Measurements from ENCODE around the gene CPSF4.

Gene CPSF4

DNA sequence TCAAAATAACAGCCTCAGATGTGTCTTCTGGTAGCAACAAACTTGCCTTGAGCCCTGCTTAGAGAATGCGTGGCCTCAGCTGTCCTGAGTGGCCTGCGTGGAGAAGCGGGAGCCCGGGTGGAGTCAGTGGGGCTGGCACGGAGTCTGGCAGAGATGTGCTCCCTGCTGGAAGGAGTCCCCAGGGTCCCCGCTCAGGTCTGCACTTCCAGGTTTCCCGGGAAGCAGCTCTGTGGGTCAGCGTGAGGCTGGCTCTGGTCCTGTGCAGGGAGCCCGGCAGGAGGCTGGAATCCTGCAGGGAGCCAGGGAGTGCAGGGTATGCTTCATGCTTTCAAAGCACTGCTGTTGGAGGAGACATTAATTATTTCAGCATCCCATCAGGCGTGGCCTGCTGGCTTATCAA, 10.1 kb downstream of the CPSF4 start:
- no peak for DNase-seq (ENCODE audit: low spot score)

DNA sequence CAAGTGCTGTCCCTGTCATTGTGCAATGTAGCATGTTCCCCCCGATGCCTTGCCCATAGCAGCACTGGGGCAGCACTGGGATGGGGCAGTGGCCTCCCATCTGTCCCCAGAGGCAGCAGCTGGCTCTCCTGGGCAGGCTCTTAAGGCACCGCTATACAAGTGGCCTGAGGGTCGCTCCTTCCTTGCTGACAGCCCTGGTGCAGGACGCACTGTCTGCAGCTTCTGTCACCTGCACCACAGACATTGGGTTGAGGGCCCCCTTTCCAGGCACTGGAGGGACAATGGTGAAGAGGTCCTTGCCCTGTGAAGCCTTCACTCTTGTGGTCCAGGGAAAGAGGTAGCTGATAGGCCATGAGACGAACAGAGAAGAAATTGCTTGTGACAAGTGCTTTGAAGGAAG, 10.6 kb downstream of the CPSF4 start:
- DNase-seq (ENCODE audit: low spot score) = no peak

DNA sequence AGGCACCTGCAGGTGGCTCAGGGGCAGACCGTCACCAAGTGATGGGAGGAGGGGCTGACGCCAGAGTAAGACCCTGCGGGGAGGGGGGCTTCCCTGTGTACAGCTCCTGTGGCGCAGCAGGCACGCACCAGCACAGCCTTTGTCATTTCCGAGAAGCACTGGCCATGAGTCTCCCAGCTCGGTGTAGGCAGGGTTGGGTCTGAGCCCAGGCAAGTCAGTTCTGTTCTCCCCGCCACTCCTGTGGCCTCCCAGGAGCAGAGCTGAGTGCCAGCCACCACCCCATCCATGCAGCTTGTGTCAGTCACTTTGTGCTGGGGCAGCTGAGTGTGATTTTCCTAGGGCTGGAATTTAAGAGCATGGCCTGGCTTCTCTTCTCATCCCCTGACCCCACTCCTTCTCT, 13.2 kb downstream of the CPSF4 start:
- no peak for DNase-seq (ENCODE audit: low spot score)

DNA sequence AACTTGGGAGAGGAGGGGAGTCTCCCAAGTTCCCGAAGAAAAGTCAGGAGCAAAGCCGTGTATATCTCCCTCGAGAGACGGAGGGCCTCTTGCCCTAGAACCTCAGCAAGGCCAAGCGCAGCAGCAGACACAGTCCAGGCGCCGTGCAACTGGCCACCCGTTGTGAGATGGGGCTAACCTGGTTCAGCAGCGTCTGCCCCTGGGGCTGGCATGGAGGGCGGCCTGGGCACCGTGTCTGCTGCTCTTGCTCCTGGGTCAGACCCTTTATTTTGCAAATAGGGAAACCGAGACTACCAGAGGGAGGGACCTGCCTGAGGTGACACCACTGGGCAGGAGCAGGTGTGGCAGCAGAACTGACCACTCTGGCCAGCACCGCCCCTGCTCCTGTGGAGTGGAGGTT, 13.8 kb downstream of the CPSF4 start:
- no peak for DNase-seq (ENCODE audit: low spot score)

DNA sequence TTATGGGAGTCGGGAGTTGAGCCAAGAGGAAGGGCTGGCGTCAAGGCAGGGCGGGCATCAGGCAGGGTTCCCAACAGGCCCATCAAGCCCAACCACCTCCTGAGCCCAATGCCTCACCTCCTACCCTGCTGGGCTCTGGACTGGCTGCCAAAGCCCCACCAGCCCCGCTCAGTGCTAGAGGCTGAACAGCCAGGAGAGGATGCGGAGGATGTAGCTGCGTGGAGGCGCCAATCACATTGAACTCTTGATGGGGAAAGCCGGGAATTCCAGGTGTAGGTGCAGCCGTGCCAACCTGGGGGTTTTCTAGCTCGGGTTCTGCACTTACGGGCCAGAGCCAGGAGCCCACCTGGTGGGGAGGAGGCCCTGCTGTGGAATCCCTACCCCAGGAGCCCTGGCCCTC, 14.4 kb downstream of the CPSF4 start:
- DNase-seq (ENCODE audit: low spot score) = no peak

DNA sequence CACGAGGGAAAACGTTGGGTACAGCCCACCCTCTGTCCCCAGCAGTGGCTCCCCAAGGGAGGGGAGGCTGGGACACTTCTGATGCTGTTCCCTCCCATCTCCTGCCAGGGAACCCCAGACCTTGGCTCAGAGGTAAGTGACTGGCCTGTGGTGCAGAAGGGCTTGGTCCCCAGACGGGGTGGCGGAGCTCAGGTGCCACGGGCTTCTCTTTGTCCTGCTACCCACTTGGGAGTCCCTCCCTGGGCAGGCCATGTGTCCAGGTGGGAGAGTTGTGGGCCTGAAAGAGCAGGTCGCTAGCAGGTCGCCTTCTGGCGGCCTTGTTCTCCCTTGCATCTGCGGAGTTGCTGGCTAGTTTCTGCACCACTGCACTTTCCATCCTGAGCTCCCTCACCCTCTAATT, 17.1 kb downstream of the CPSF4 start:
- no peak for DNase-seq (ENCODE audit: low spot score)

DNA sequence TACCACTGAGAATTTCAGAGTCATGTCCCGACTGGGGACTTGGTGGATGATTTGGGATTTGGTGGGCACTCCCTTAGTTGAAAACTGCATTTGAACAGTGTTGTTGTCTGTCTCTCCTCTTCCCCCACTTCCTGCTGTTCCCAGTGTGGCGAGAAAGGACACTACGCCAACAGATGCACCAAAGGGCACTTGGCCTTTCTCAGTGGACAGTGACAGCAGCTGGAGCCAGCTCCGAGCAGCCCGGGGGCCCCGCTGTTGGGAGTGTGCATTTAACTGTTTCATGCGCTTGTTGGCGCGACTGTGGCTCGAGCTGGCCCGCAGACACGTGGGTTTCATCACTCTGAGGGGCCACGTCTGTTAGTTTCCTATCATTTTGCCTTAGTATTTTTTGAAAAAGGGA, 17.5 kb downstream of the CPSF4 start:
- no peak for DNase-seq (ENCODE audit: low spot score)

DNA sequence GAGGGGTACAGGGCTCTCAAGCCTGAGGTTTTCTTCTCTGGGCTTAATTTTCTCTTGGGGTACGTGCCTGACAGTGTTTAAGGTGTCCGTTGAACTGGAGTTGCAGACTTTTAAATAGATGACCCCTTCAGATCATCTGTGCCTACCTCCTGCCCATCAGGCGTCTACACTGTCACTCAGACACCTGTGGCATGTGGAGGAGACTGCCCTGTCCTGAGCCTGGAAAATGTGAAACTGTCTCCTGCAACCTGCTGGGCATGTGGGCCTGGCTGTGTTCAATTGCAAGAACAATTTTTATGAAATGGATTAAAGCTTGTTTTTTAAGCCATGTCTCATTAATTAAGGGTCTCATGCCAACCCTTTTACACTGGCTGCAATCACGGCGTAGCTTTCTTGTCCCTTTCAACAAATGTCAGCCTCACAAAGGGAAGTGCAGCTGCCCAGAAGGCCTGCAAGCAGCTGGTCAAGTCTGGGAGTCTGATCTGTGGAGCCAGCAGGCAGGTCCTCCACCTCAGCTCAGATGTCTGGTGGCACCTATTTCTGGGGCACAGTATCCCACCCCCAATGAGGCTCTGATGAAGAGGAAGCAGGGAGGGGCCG, 18.4 kb downstream of the CPSF4 start:
- no peak for DNase-seq (ENCODE audit: low spot score)

DNA sequence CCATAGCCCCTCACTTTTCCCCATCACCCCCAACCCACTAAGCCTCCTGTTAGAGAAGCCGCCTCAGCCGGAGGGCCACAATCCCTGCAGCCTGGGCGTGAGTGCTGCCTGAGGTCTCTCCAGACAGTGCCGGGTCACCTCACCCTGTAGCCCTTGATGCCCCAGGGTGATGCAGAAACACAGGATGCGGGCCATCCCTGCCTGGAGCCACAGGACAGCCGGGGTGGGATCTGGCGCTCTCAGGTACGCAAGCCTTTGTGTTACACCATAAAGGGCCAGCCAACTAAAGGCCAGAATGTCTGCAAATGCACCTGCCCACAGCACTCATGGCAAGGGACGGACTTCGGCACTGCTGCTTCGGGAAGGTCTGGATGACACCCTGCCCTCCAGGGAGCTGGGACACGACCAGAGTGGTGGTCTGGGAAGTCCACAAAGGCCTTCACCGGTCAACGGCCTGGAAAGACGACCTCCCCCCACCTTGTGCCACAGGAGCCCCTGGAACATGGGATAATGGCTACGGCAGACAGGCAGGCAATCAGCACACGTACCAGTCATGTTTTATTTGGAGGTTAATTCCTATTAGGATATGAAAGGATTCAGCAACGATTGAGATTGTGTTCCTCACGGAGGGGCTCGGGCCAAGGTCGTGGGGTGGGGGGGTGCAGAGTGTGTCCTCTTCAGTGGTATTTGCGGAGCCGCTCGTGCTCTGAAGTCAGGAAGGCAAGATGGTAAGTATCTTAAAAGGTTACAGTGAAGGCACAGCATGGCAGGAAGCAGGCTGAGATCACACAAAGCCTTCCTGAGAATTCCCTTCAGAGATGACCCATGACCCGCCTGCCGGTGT, 19.1 kb downstream of the CPSF4 start:
- DNase-seq (ENCODE audit: low spot score) = no peak

DNA sequence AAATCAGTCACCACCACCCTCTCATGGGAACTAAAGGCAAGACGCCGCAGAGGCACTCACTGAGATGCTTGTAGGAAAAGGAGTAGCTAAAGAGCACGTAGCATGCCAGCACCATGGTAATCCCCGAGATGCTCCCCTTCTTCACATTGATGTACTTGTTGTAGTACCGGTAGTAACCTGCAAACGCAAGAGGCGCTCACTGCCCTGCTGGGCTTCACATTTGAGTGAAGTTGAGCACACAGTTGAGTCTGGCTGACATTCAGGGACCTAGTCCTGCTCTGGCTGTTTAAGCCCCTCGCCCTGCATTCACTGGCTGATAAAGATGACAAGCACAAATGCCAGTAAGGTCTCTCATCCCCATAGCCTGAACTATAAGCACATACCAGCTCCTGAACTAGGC, 20.3 kb downstream of the CPSF4 start:
- no peak for DNase-seq (ENCODE audit: low spot score)

DNA sequence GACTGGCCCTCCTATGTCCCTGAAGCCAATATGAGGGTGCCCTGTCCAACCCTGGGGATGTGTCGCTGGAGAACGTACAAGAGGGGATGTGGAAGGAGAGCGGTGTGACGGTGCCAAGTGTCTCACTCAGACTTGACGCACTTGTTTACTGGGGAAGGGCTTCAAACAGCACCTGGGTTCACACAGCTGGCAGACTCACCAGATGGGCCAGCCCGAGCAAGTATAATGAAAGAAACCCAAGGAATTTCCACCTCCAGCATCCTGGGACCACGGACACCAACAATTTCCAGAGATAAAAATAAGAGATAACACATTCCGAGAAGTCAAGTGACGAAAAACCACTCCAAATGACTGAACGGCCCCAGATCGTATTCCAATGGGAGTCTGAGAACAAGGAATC, 21.9 kb downstream of the CPSF4 start:
- DNase-seq (ENCODE audit: low spot score) = no peak

DNA sequence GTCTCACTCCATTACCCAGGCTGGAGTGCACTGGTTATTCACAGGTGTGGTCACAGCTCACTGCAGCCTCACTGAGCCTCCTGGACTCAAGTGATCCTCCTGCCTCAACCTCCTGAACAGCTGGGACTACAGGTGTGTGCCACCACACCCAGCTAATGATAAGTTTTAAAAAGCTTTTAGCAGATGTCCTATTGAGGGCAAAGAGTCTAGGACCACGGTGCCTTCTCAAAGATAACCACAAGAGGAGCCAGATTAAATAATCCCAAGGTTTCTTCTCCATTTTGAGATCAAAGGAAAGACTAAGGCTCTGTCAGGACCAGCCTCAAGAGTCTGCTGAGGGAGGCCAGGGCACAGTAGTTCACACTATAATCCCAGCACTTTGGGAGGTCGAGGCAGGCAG, 22.5 kb downstream of the CPSF4 start:
- DNase-seq (ENCODE audit: low spot score) = no peak

DNA sequence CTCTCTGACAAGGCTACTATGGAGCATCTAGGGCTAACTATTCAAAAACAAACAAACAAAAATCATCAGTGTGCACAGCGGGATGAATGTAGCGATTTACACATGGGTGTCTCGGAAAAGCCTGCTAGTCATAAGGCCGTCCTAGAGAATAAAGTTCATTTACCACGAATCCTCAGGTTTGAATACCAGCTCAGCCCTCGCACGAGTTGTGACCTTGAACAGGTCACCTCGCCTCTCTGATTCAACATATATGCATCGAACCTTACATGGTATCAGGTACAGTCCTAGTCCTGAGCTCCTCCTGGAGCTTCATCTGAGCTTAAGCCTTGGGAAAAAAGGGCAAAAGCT, 26.7 kb downstream of the CPSF4 start:
- no peak for DNase-seq (ENCODE audit: low spot score)

DNA sequence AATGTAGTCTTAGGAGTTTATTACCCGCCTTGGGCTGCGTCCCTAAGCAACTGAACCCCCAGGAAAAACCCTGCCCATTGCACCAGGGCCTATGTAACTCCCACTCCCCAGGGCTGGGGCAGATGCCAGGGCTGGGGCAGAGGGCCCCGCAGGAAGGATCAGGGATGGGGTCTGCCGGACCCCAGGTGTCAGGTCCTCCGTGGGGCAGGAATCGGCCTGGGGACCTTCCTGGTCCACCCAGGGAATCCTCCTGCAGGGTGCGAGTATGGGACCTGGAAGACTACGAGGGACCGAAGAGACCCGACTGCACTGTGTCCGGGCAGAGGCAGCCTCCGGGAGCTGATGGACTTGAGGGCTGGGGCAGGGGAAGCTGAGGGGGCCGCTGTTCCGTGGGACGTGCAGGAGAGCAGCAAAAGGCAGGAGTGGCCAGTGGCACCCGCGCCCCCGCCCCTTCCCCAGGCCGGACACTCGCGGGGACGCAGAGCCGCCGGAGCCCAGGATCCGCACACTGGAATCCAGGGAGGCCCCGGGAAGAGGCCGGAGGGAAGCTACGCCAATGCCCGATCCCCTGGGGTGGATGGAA, 29.7 kb downstream of the CPSF4 start:
- no peak for DNase-seq (ENCODE audit: low spot score)

DNA sequence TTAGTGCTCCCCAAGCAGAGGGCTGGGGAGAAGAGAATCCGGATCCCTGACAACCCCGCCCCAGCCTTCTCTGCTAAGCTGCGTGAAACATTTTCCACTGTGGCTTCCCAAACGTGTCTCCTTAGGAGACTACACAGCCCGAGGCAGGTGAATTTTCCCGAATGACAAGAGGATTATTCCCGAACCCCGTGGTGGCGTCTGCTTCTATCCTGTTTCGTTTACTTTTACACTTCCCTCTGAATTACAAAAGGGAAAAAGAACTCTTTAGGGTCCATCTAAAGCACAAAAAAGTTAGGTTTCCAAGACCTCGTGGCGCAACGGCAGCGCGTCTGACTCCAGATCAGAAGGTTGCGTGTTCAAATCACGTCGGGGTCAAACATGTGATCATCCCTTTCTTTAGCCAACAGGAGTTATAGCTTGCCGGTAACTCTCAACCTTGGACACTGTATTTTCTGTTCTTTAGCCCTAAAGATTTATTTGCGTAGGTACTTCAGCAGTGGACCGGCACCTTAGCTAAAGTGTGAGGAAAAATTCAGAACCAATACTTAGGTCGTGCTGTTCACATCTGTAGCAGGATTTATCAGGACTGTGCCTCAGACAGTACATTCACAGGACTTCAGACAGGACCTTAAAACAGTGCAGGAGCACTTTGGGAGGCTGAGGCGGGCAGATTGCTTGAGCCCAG, 30.8 kb downstream of the CPSF4 start:
- no peak for DNase-seq (ENCODE audit: low spot score)

DNA sequence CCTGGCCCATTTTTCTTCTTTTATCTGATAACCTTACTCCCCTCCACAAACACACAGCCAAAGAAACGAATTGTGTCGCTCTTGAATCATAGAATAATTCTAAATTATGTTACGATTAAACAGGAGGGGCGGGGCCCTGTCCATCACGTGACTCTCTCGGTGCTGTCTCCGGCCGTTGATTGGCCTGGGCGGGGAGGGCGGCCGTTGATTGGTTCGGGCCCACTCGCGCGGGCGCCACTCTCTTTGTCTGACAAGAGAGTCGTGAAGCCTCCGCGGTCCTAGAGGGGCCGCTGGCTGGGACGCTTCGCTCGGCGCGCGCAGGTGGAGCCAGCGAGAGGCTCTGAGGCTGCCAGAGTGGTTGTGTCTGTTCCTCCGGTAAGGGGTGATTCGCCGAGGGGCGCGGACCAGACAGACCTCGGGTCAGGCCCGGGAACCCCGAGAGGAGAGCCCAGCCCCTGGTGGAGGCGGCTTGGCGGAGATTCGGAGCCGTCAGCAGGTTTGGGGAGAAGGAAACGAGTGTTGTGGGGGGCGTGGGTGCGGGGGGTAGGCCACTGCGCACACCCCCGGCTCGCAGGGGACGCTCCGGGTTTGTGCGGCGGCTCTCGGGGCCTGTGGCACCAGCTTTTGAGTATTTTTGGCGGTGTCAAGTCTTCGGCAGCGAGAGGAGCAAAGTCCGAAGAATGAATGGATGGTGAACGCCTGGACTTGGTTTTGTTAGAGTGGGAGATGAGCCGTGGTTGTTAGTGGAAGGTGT, 34.0 kb downstream of the CPSF4 start, which contains the start of gene ZNF789:
Gene ZNF789, plus strand, starts transcription at position 330 of the 754 bp plus-strand sequence. CDS start 3,567 bp downstream, outside the sequence.
- DNase-seq (ENCODE audit: low spot score) = peak; percentile 97

DNA sequence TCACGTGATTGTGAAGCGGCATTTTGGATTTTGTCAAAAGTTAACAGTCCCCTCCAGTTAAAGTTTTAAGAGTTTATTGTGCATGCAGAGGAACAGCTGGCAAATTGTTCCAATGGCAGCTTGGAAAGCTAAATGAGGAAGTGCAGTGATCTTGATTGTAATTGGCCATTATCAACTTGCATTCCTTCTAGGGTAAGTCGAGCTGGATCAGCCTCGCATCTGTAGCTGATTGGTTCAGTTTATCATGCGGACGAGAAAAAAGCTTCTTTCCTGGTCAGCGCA, 34.5 kb downstream of the CPSF4 start:
- DNase-seq (ENCODE audit: low spot score) = no peak

DNA sequence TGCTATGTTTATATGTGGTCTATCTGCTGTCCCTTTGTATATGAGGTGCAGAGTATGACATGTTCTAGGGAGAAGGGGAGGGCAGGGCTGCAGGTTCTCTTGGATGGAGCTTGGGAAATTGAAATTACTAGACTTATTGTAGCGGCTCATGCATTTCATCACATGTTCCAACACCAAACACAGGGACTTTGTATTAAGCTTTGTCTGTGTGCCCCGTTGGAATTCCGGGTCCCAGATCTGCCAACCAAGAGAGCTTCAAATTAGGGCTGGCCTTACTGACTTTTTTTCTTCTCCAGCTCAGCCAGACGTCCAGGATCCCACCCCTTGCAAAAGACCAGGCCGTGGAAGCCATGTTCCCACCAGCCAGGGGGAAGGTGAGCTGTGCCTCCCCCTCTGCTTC, 37.4 kb downstream of the CPSF4 start:
- no peak for DNase-seq (ENCODE audit: low spot score)

DNA sequence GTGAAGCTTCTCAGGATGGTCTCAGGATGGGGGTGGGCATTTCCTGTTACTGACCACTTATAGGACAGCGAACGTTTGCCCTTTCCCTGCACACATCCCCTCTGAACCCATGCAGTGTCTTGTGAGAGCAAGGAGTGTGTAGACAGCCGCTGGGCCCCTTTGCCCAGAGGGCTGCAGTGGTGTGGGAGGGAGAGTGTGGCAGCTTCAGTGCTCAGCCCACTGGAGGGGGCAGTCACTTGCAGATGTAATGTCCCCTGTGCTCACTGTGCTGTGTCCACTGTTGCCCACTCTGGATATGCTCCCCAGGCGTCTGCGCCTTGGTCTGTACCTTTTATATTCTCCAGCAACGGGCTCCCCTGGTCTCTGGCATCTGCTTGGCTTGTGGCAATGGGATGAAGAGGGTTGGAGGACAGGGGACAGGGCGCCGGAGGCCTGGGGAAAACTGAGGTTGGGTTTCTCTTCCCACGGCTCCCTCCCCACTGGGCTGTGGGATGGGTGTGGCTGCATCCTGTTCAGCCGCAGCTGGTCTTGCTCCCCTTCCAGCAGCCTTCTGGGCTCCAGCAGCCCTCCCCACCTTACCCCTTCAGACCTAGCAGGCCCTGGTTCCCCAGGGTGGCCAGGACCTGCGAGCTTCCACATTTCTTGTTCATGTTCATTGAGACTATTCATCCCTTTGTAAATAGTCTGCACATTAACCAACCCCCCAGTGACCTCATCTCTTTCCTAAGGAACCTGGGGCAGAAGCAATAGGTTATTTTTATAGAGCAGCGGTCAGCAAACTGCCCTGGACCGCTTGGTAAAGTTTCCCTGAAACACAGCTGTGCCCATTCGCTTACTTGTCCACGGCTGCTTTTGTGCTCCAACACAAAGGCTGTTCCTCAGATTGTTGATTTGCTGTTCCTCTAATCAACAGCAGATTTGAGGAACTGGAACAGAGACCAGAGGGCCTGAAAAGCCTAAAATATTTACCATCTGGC, 40.0 kb downstream of the CPSF4 start:
- no peak for DNase-seq (ENCODE audit: low spot score)

DNA sequence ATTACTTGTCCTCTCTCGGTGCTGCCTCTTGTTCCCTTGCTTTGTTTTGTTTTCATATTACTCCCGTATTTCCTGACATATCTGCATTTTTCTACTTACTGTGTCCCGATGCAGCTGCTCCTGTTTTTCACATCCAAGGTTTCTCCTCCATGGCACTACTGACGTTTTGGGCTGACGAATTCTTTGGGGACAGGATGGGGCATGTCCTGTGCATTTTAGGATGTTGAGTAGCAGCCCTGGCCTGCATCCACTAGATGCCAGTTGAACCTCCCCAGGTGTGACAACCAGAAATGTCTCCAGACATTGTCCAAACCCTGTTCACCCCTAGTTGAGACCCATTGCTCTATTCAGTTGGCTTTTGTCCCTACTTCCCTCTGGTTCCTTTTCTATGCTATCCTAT, 46.4 kb downstream of the CPSF4 start:
- no peak for DNase-seq (ENCODE audit: low spot score)

DNA sequence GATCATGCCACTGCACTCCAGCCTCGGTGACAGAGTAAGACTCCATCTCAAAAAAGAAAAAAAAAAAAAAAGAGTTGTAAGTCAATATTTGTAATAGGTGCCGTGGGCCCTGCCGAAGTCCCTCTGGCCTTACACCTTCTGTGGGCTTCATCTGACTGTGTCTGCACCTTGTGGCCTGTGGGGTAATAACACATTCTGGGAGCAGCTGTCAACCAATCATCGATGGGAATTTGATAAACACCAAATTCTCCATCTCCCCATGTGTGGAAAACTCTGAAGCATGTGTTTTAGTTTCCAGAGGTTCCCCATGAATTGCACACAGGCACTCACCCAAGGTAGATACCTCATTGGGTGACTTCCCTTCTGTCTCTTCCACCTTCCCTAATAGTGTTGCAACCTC, 50.5 kb downstream of the CPSF4 start:
- DNase-seq (ENCODE audit: low spot score) = no peak

All from CD4-positive, alpha-beta T cell treated with Interleukin-6 at 100 ng/mL for 8 hours (primary cell).